Measurements from ENCODE around the gene NLRP13.
A peak's percentile ranks its signal among the peaks of the same experiment; 100 is the strongest.
"Not testable (repeated sequence)": the region's sequence is repeated elsewhere in the genome, so short reads cannot be mapped to it uniquely, and the experiment has no call there.

The NLRP13 gene, protein sequence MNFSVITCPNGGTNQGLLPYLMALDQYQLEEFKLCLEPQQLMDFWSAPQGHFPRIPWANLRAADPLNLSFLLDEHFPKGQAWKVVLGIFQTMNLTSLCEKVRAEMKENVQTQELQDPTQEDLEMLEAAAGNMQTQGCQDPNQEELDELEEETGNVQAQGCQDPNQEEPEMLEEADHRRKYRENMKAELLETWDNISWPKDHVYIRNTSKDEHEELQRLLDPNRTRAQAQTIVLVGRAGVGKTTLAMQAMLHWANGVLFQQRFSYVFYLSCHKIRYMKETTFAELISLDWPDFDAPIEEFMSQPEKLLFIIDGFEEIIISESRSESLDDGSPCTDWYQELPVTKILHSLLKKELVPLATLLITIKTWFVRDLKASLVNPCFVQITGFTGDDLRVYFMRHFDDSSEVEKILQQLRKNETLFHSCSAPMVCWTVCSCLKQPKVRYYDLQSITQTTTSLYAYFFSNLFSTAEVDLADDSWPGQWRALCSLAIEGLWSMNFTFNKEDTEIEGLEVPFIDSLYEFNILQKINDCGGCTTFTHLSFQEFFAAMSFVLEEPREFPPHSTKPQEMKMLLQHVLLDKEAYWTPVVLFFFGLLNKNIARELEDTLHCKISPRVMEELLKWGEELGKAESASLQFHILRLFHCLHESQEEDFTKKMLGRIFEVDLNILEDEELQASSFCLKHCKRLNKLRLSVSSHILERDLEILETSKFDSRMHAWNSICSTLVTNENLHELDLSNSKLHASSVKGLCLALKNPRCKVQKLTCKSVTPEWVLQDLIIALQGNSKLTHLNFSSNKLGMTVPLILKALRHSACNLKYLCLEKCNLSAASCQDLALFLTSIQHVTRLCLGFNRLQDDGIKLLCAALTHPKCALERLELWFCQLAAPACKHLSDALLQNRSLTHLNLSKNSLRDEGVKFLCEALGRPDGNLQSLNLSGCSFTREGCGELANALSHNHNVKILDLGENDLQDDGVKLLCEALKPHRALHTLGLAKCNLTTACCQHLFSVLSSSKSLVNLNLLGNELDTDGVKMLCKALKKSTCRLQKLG

DNA sequence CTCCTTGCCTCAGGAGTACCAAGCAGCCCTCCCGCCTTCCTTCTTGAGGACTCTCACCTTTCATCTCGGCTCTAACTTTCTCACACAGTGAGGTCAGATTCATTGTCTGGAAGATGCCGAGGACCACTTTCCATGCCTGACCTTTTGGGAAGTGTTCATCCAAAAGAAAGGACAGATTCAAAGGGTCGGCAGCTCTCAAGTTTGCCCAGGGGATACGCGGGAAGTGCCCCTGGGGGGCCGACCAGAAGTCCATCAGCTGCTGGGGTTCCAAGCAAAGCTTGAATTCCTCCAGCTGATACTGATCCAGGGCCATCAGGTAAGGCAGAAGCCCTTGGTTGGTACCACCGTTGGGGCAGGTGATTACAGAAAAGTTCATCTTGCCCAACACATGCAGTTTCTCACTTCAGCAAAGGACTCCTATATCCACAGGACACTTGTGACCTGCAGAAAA lies at the start of gene NLRP13:
Gene NLRP13, minus strand, starts transcription at position 401 of the 451 bp plus-strand sequence. Its CDS starts 25 bp downstream, at position 376.
- DNase-seq (ENCODE audit: low spot score), result no peak

DNA sequence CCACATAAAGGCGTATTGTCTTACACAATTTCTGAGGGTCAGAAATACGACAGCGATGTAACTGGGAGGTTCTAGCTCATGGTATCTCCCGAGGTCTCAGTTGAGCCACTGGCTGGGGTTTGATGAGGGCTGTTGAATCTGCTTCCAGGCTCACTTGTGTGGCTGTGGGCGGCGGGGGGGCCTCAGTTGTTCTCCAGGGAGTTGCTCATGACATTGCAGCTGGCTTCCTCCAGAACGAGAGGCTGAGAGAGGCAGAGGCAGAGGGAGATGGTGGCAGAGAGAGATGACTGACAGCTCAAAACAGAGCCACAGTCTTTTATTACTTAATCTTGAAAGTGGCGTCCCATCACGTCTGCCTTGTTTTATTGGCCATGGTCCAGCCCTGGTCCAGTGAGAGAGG lies 48.3 kb upstream of the NLRP13 start:
- DNase-seq (ENCODE audit: low spot score), result no peak

DNA sequence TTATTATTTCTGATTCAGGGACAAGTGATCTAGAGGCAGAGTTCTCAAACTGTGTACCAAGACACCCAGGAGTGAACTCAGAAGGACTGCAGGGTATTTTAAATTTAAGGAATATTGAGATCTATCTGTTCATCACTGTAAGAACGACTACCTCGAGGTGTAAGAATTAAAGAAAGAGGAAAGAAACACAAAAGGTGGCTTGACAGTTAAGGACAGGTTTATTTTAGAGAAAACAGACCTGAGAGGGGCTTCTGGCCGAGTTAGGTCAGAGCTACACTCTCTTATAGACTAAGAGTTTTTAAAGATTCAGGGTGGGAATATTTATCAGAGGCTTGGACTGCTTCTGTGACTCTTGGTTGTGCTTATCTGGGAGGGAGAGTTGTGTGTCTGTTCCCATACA lies 41.8 kb upstream of the NLRP13 start:
- no peak for DNase-seq (ENCODE audit: low spot score)

DNA sequence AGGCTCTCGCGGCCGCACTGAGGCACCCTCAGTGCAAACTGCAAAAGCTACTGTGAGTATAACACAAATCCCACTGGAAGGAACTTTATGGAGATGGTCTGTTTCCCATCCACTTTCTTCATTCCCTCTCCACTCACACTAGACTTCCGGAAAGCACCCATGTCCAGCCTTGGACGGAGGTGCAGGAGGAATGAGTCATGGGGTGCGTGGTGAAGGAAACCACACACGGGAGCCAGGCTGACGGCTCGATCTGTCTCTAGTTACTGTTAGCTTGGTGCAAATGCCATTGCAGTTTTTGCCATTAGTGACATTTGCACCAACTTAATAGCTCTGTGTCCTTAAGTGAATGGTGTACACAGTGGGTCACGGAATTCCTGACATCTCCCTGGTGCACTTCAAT lies 30.1 kb upstream of the NLRP13 start:
- DNase-seq (ENCODE audit: low spot score), result no peak

DNA sequence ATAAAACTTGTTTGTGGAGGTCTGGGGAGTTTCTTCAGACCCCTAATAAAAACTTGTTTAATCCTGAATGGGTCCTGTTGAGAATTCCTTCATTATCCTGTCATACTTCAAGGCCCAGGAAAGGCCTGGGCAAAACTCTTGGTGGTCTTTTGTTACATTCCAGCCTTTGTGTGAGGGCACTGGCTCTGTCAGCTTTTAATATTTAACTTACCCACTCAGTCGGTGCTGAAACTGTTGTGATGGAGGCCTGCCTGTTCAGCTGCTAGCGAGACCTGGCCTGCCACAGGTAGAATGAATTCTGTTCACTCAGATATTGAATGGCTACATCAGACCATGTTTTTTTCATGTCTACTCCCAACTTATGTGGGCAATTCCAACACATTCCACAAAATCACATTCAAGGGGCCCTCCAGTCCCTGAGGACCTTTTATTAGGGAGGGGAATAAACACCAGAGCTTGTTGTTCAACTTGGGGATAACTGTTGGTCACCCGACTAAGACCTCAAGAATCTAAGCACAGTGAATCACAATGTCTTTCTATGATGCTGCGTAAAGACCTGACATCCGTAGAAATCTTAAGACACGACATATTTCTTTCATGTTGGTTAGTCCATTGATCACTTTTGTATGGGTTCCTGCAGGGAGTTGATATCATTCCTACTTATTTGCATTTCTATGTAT lies 28.0 kb upstream of the NLRP13 start:
- DNase-seq (ENCODE audit: low spot score), result no peak

DNA sequence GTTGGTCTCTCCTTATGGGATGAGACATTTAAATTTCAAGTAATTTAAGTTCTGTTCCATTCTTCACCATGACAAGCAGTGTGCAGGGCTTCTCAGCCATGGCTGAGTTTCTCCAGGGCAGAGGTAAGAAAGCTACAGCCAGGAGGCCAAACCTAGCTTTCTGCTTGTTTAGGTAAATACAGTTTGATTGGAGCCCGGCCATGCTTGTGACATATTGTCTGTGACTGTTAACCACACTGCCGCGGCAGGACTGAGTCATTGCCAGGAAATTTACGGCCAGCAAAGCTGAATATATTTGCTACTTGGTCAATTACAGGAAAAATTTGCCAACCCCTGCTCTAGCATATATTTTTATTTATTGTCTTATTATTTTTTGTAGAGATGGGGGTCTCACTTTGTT lies 26.2 kb upstream of the NLRP13 start:
- no peak for DNase-seq (ENCODE audit: low spot score)

DNA sequence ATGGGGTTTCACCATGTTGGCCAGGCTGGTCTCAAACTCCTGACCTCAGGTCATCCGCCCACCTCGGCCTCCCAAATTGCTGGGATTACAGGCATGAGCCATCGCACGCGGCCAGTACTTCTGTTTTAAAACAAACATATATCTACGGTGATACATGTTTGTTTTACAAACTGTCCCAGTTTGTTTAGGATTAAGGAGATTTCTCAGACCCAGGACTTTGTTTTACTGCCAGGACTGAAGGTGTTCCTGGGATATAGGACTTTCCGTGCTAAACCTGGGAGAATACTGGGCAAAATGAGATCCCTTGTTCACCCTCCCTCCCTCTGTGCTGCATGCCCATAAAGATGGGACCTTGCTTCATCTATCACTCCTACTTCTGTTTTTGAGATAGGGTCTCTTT lies 24.3 kb upstream of the NLRP13 start:
- DNase-seq (ENCODE audit: low spot score), result no peak

DNA sequence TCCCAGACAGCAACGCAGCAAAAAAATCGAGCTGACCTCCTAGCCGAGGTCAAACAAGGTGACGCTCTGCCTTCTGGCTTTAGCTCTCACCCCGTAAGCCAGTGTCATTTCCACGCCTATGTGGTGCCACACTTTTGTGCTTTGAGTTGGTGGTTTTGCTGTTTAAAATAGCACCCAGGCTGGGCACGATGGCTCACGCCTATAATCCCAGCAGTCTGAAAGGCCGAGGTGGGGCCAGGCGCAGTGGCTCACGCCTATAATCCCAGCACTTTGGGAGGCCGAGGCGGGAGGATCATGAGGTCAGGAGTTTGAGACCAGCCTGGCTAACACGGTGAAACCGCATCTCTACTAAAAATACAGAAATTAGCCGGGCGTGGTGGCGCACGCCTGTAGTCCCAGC lies 18.4 kb upstream of the NLRP13 start:
- not testable (repeated sequence) for DNase-seq (ENCODE audit: low spot score)

DNA sequence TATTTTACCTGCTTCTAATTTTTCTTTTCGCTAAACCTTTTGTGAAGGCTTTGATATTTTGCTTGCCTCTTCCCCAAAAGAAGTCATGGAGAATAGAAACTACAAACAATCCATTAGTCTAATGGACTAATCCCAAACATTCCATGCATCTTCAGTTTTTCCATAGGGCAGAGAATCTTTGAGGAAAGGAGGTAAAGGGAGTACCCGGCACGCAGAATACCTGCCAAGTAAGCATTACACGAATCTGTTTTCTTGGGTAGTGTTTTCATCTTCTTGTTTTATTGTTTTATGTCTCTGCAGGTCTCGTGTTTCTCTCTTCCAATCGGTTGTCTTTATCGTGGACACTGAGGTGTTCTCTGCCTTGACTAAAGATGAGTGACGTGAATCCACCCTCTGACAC lies 15.4 kb upstream of the NLRP13 start, which contains the start of gene NLRP8:
Gene NLRP8, plus strand, starts transcription at position 301 of the 400 bp plus-strand sequence.
- no peak for DNase-seq (ENCODE audit: low spot score)

DNA sequence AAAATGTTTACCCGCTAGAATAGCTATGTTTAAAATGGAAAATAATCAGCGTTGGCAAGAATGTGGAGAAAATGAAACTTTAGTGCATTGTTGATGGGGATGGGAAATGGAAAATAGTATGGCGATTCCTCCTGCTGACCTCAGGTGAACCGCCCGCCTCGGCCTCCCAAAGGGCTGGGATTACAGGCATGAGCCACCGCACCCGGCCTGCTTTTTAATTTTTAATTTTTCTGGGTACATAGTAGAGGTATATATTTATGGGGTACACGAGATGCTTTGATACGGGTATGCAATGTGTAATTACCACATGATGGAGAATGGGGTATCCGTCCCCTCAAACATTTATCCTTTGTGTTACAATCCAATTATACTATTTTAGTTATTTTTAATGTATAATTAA lies 8.2 kb upstream of the NLRP13 start:
- DNase-seq (ENCODE audit: low spot score), result no peak

DNA sequence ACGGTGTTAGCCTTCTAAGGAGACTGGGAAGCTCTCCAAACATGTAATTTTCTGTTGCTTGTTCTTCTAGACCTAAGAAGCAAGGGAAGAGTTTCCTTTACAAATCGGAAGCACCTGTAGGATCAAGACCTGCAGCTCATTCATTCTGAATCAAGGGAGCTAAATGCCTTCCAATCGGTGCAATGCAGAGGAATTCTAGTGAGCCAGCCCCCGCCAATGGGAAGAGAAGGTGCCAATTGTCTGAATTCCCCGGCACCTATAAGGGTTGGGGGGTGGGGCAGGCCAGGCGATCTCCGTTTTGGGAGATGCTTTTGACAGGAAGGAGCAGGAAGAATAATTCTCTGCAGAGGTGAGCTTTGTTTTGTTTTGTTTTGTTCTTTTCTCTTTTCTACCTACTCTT lies 7.1 kb upstream of the NLRP13 start:
- no peak for DNase-seq (ENCODE audit: low spot score)

DNA sequence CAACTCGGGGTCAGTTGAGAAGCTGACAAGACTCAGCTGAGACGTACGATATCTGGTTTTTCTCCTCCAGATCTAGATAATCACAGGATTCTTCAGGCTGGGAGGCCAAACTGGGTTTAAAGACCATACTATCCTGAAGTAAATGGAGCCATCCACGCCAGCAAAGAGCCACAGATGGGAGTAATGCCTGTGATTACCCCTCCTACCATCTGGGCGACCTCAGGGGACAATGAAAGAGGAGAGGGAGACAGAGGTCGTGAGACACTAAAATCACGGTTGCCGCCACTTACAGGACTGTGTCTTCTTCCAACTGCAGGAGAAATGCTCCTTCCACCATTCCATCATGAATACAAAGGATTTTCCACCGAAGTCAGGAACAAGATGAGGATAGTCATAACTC lies 3.1 kb upstream of the NLRP13 start:
- DNase-seq (ENCODE audit: low spot score), result no peak

DNA sequence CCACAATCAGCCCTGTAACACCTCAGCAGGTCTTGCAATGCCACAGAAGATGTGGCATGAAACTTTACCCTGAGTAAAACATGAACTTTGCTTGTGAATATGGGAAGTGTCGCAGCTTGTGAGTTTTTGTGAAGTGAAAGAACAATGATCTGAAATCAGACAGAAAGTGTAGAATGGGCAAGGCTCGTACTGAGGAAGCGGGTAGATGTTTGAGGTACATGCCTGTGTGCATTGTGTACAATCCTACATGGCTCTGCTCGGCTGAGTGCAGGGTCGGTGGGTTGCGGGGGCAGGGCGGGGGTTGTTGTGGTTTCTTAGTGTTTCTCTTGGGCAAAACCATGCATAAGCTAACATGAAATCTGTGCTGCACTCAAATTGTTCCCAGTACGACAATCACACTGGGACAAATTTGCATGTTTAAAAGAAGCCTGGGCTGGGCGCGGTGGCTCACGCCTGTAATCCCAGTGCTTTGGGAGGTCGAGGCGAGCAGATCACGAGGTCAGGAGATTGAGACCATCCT lies 1.1 kb downstream of the NLRP13 start:
- DNase-seq (ENCODE audit: low spot score), result no peak

DNA sequence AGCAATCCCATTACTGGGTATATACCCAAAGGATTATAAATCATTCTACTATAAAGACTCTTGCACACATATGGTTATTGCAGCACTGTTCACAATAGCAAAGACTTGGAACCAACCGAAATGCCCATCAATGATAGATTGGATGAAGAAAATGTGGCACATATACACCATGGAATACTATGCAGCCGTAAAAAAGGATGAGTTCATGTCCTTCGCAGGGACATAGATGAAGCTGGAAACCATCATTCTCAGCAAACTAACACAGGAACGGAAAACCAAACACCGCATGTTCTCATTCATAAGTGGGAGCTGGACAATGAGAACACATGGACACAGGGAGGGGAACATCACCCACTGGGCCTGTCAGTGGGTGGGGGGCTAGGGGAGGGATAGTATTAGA lies 2.9 kb downstream of the NLRP13 start:
- not testable (repeated sequence) for DNase-seq (ENCODE audit: low spot score)

DNA sequence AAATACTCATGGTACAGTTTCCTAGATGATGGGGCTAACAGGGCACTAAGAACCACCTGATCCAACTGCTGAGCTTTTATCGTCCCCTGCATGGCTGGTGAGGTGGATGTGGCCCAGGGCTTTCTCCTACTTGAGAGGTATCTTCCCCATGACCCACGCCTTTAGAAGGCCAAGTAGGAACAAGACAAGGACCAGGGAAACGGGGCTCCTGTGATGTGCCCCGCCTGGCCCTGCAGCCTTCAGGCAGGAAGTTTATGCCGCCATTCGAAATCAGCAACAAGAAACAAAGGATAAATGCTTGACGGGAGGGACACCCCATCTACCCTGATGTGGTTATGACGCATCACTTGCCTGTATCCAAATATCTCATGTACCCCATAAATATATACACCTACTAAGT lies 4.1 kb downstream of the NLRP13 start:
- DNase-seq (ENCODE audit: low spot score), result no peak

DNA sequence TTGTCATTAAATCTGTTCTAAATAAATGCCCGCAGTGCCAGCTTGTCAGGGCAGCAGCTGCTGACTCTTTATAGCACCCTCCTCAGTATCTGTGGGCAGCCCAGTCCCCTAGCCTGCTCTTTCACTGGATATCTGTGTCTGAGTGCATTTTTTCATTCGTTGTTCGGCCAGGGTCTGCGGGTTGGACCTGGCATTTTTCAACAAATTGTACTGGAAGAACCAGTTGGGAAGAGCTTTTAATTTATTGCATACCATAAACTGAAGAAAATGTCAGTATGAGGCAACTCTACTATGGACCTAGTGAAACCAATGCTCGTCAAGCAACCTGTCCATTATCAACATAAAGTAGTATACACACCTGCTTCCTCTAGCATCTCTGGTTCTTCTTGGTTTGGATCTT lies 8.6 kb downstream of the NLRP13 start:
- DNase-seq (ENCODE audit: low spot score), result no peak

DNA sequence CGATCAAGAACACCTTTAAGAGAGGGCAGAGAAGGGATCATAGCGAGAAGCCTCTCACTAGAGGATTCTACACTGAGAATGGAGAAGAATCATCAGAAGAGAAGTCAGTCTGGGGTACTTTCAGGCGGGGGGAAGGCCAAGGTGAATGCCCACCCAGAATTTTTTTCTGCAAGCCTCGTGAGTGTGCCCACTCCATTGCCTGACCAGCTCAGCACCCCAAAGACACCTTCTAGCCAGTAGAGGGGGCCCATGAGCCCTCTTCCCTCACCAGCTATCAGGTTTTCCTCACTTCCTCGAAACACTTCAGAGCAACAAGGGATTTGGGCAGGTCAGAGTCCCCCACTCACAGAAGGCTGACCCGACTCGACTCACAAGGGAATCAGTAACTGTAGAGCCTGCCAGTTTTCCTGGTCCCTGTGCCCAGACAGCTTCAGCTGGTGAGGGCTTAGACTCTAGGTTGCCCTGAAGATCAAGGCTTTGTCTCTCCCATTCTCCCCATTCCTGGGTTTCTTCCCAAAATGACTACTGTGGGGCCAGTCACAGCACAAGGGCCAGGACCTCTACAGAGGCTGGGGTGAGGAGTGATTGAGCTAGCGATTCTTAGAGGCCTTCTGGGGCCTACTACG lies 18.4 kb downstream of the NLRP13 start:
- peak; percentile 1 for DNase-seq (ENCODE audit: low spot score)

DNA sequence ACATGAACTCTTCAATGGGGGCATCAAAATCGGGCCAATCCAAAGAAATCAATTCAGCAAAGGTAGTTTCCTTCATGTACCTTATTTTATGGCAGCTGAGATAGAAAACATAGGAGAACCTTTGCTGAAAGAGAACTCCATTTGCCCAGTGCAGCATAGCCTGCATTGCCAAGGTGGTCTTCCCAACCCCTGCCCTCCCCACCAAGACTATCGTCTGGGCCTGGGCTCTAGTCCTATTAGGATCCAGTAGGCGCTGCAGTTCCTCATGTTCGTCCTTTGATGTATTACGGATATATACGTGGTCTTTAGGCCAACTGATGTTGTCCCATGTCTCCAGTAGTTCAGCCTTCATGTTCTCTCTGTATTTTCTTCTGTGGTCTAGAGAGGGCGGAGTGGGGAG lies 19.2 kb downstream of the NLRP13 start:
- DNase-seq (ENCODE audit: low spot score), result no peak

DNA sequence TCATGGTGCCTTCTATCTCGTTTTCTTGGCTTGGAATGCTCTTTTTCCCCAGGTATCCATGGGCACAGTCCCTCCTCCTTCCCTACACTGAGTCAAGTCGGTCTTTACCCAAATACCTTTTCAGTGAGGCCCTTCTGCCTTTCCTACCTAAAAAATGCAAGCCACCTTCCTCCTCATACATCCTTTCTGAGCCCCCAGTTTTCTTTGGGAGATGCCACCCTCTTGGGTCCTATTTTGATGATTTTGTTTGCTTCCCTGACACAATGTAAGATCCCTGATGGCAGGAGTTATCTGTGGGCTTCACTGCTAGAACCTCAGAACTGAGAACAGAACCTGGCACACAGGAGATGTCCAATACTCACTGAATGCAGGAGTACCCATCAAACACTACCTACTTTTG lies 22.3 kb downstream of the NLRP13 start:
- DNase-seq (ENCODE audit: low spot score), result no peak

DNA sequence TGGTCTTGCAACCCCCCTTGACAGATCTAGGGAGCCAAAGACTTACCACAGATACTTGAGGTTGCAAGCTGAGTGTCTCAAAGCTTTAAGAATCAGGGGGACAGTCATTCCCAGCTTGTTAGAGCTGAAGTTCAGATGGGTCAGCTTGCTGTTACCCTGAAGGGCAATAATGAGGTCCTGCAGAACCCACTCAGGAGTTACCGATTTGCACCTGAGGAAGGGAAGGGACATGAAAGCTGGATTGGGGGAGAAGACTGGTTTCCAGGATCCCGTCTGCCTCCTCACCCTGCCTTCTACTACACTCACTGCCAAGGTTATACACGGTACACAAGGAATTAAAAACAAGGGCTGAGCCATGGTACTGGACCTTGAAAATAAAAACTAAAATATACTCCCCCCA lies 24.4 kb downstream of the NLRP13 start:
- DNase-seq (ENCODE audit: low spot score), result no peak

DNA sequence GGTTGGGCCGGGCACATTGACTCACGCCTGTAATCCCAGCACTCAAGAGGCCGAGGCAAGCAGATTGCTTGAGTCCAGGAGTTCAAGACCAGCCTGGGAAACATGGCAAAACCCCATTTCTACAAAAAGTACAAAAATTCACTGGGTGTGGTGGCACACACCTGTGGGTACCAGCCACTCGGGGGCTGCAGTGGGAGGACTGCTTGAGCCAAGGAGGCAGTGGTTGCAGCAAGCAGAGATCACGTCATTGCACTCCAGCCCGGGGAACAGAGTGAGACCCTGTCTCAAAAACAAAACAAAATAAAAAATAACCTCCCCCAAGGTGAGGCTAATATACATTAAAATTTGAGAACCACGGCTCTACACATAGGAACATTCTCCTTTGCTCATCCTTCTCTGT lies 24.9 kb downstream of the NLRP13 start:
- DNase-seq (ENCODE audit: low spot score), result no peak
